Suprapubic skin (tissue), 4 donors: Measurements from ENCODE around the gene RUSF1. TPM values are rescaled to one million over a fixed set of nuclear protein-coding genes. Genes with fewer than 3 reads are reported as not detected.

Experiments
- DNase-seq, 2 donors: peaks; one replicate each; pipeline ENCODE4 v3.0.0-alpha.2; 2019; ENCODE audit warnings: low spot score in 2 of 2
- H3K27ac ChIP-seq: fragments of 200-600 bp; sonication (generic); one replicate; pipeline ENCODE4 v1.5.1; 2019
- H3K27me3 ChIP-seq: fragments of 200-600 bp; sonication (generic); one replicate; pipeline ENCODE4 v1.5.1; 2019
- H3K36me3 ChIP-seq: fragments of 200-600 bp; sonication (generic); one replicate; pipeline ENCODE4 v1.5.1; 2019
- H3K4me1 ChIP-seq: fragments of 200-600 bp; sonication (generic); one replicate; pipeline ENCODE4 v1.5.1; 2019
- H3K4me3 ChIP-seq: fragments of 200-600 bp; sonication (generic); one replicate; pipeline ENCODE4 v1.5.1; 2019; ENCODE audit warnings: mild to moderate bottlenecking
- H3K9me3 ChIP-seq: fragments of 200-600 bp; sonication (generic); one replicate; pipeline ENCODE4 v1.5.1; 2019
- EP300 ChIP-seq: sonication (generic); formaldehyde crosslinking; IDR thresholded peaks from one replicate; pipeline ENCODE4 v1.6.1; 2017; ENCODE audit warnings: antibody characterized with exemption
- POLR2A ChIP-seq, 2 donors: fragments of 450-650 bp; IDR thresholded peaks; one replicate each; pipeline ENCODE4 v1.6.1; 2017; ENCODE audit warnings: antibody characterized with exemption in 2 of 2, mild to moderate bottlenecking in 2 of 2, moderate library complexity in 2 of 2
- POLR2AphosphoS5 ChIP-seq, 3 donors: sonication (generic); formaldehyde crosslinking; IDR thresholded peaks; one replicate each; pipeline ENCODE4 v1.6.1; 2017; ENCODE audit warnings: antibody characterized with exemption in 3 of 3
- WGBS: methylation state at CpG from one replicate; pipeline ENCODE4 v1.1.5; 2018; 5-methylcytosine and 5-hydroxymethylcytosine counted together
- total RNA-seq, 4 donors: library from RNA; depleted of rRNA; stranded (reverse); fragments of >200 nt; gene quantifications; one replicate each; pipeline ENCODE4 v1.1.0, GENCODE V29; 2016
- TF ChIP-seq, protein P1 (sequence below), 2 donors: fragments of 200-600 bp in 1 of 2; fragments of 450-650 bp in 1 of 2; sonication (generic) in 1 of 2; IDR thresholded peaks; one replicate each; pipeline ENCODE4 v1.5.1; 2016 to 2019; ENCODE audit warnings: antibody characterized with exemption in 2 of 2, mild to moderate bottlenecking in 1 of 2, moderate library complexity in 1 of 2

The RUSF1 gene
- total RNA-seq, 4 donors from 2014 or later = 44.6 to 109 (median 56.1) TPM

DNA sequence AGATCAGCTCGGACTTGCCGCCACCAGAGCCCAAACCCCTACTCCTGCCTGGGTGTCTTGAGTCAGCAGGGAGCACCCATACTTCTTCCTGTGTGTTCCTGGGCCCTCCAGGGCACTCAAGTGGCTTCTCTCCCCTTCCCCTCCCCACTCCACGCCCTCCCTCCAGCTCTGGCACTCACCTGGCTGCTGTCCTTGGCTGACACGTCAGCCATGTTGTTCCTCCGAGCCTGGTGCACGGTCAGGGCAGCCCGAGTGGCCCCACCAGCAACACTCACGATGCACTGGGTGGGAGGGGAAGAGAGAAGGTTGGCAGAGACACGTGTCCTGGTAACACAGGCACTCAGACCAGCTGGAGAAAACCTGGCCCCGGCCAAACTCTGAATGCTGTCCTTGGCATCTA is 11.5 kb downstream of the RUSF1 start:
- H3K27me3 ChIP-seq = no peaks in the 10 kb centered on the region
- peaks cover 82% of the 10 kb centered on the region for H3K36me3 ChIP-seq
- no peaks in the 10 kb centered on the region for H3K9me3 ChIP-seq
- WGBS = 91% methylated on average over 8 of the region's 10 CpGs
- no peak overlapping the region for H3K4me3 ChIP-seq
- no peaks in the 10 kb centered on the region for H3K4me1 ChIP-seq
- DNase-seq = no peak
- H3K27ac ChIP-seq = no peak overlapping the region
- no peak for TF ChIP-seq EP300
- TF ChIP-seq, protein P1, sequence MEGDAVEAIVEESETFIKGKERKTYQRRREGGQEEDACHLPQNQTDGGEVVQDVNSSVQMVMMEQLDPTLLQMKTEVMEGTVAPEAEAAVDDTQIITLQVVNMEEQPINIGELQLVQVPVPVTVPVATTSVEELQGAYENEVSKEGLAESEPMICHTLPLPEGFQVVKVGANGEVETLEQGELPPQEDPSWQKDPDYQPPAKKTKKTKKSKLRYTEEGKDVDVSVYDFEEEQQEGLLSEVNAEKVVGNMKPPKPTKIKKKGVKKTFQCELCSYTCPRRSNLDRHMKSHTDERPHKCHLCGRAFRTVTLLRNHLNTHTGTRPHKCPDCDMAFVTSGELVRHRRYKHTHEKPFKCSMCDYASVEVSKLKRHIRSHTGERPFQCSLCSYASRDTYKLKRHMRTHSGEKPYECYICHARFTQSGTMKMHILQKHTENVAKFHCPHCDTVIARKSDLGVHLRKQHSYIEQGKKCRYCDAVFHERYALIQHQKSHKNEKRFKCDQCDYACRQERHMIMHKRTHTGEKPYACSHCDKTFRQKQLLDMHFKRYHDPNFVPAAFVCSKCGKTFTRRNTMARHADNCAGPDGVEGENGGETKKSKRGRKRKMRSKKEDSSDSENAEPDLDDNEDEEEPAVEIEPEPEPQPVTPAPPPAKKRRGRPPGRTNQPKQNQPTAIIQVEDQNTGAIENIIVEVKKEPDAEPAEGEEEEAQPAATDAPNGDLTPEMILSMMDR (IDR thresholded peaks at IDR 0.05) = no peak
- no peak for TF ChIP-seq POLR2AphosphoS5 (IDR thresholded peaks at IDR 0.05)
- TF ChIP-seq POLR2A (IDR thresholded peaks at IDR 0.05) = no peak

GRCh38 chr16:31493506-31494125 is 14.6 kb downstream of the RUSF1 start:
- 97% methylated on average over 18 of the region's 18 CpGs for WGBS
- no peaks in the 10 kb centered on the region for H3K9me3 ChIP-seq
- no peak overlapping the region for H3K4me3 ChIP-seq
- H3K4me1 ChIP-seq = peaks cover 6% of the 10 kb centered on the region
- H3K27ac ChIP-seq = no peak overlapping the region
- TF ChIP-seq EP300 = no peak
- no peak for TF ChIP-seq POLR2A (IDR thresholded peaks at IDR 0.05)
- TF ChIP-seq POLR2AphosphoS5 (IDR thresholded peaks at IDR 0.05) = no peak
- TF ChIP-seq, protein P1 (IDR thresholded peaks at IDR 0.05) = no peak
- DNase-seq = no peak
- peaks cover under 1% of the 10 kb centered on the region for H3K27me3 ChIP-seq
- peaks cover 79% of the 10 kb centered on the region for H3K36me3 ChIP-seq

DNA sequence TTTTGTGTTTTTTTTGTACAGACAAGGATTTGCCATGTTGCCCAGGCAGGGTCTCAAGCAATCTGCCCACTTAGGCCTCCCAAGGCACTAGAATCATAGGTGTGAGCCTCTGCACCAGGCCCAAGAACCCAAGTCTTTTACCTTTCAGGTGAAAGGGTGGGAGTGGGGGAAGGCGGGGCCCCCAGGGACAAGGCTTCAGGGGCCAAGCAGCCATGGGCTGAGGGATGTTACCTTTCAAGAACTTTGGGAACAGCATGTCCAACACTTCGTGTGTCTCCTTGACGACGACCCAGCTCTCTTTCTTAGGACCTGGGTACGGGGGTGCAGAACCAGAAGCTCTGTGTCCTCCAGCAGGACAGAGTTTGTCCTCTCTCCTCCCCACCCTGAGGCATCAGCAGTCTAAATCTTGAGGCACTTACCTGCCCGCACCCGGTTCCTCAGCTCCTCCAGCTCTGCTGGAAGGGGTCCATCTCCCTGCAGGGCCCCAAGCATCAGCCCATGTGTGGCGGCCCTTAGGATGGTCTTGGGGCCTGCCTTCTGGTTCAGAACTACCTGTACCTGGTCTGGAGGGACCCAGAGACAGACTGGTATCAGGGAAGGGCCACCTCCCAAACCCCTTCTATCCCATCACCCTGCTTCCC is 16.3 kb downstream of the RUSF1 start:
- no peak overlapping the region for H3K27ac ChIP-seq
- 75% methylated on average over 8 of the region's 8 CpGs for WGBS

DNA sequence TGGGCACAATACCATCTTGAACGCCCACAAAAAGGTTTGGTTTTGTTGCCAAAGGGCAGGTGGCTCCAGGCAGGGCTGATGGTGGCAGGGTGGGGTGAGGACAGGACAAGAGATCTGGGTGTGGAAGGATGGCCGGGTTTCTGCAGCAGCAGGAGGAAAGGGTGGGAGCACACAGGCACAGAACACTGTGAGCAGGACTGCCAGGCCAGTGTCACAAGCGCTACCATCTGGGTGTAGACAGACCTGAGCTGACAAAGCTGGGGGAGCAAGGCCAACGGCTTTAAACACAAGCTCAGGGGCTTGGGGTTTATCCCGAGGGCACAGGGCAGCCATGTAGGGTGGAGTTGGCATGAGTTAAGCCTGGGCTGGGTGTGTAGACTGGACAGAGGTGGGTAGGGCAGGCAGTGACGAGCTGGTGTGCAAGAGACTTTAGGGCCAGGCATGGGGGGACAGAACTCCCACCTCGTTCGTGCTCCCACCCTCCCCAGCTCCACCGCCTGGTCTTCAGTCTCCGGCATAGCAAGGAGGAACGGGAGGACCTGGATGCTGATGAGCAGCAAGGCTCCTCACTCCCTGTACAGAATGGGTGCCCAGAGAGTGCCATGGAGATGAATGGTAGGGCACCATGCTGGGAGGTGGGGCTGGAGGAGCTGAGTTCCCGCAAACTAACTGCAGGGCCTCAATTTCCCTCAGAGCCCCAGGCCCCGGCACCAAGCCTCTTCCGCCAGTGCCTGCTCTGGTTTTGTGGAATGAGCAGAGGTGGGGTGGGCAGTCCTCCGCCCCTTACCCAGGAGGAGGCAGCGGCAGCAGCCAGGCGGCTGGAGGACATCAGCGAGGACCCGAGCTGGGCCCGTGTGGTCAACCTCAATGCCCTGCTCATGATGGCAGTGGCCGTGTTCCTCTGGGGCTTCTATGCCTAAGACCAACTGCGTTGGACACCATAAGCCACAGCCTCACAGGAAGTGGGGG is 18.3 kb downstream of the RUSF1 start:
- Histone ChIP-seq H3K27ac (no peak overlapping the region), H3K4me1 (peaks cover 23% of the 10 kb centered on the region), H3K9me3 (no peaks in the 10 kb centered on the region), H3K36me3 (peaks cover 43% of the 10 kb centered on the region), H3K27me3 (peaks cover 4% of the 10 kb centered on the region), H3K4me3 (no peak overlapping the region)
- TF ChIP-seq POLR2AphosphoS5 (IDR thresholded peaks at IDR 0.05) (no peak), POLR2A (IDR thresholded peaks at IDR 0.05) (no peak), EP300 (no peak)
- TF ChIP-seq, protein P1 (IDR thresholded peaks at IDR 0.05) = no peak
- no peak for DNase-seq
- 87% methylated on average over 17 of the region's 22 CpGs for WGBS

More for the DNA sequence above, 16.3 kb downstream of the RUSF1 start:
- no peak for DNase-seq
- Histone ChIP-seq H3K4me1 (peaks cover 23% of the 10 kb centered on the region), H3K27me3 (peaks cover 4% of the 10 kb centered on the region), H3K4me3 (no peak overlapping the region), H3K36me3 (peaks cover 63% of the 10 kb centered on the region), H3K9me3 (no peaks in the 10 kb centered on the region)
- TF ChIP-seq POLR2A (IDR thresholded peaks at IDR 0.05) (no peak), EP300 (no peak), POLR2AphosphoS5 (IDR thresholded peaks at IDR 0.05) (no peak)
- TF ChIP-seq, protein P1 (IDR thresholded peaks at IDR 0.05) = no peak

- no peak for DNase-seq
- Histone ChIP-seq H3K9me3 (no peaks in the 10 kb centered on the region), H3K36me3 (peaks cover 37% of the 10 kb centered on the region), H3K4me3 (no peak overlapping the region), H3K27ac (no peak overlapping the region), H3K27me3 (peaks cover 4% of the 10 kb centered on the region), H3K4me1 (peaks cover 23% of the 10 kb centered on the region)
- TF ChIP-seq, protein P1 (IDR thresholded peaks at IDR 0.05) = no peak
- no peak for TF ChIP-seq EP300
- WGBS = 73% methylated on average over 7 of the region's 7 CpGs
Measured at GRCh38 chr16:31489298-31489564, 19.0 kb downstream of the RUSF1 start.
